Measurements from ENCODE around the gene EXOC3L4.
"Not testable (repeated sequence)": the region's sequence is repeated elsewhere in the genome, so short reads cannot be mapped to it uniquely, and the experiment has no call there.

Gene EXOC3L4

DNA sequence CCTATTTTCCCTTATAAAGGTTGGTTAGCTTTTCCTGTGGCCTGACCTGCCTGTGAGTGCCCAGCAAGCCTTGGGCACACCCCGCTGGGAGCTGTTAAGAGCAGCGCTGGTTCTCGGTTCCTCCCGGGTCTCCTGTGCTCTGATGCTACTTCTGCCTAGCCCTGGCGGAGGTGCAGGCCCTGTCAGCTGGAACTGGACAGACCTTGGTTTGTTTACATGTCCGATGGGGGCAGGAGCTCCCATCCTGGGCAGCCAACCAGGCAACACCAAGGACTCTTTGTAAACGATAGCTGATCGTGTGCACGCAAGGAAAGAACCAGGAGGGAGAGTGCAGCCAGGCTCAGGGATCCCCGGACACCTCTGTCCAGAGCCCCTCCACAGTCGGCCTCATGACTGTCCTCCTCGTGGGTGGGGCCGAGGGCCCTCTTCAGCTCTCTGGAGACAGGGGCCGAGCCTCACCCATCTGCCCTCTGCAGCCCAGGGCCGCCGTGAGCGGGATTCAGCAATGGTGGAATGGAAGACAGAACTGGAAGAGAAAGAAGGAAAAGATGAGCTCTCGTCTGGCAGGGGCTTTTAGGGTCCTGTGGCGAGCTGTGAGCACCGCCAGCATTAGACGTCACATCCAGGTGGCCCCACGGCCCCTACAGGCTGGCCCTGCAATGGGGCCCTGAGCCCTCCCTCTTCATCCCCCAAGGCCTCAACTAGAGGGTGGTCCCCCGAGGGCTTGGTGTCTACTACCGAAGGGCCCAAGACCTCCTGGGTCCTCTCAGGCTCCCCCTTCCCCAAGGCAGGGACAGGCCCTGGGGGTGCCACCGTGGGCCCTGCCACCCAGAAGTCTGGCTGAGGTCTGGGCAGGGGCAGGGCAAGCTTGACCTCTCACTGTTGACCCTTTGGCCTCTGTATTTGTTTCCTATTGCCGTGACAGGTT, 41.1 kb downstream of the EXOC3L4 start:
- no peak for DNase-seq

DNA sequence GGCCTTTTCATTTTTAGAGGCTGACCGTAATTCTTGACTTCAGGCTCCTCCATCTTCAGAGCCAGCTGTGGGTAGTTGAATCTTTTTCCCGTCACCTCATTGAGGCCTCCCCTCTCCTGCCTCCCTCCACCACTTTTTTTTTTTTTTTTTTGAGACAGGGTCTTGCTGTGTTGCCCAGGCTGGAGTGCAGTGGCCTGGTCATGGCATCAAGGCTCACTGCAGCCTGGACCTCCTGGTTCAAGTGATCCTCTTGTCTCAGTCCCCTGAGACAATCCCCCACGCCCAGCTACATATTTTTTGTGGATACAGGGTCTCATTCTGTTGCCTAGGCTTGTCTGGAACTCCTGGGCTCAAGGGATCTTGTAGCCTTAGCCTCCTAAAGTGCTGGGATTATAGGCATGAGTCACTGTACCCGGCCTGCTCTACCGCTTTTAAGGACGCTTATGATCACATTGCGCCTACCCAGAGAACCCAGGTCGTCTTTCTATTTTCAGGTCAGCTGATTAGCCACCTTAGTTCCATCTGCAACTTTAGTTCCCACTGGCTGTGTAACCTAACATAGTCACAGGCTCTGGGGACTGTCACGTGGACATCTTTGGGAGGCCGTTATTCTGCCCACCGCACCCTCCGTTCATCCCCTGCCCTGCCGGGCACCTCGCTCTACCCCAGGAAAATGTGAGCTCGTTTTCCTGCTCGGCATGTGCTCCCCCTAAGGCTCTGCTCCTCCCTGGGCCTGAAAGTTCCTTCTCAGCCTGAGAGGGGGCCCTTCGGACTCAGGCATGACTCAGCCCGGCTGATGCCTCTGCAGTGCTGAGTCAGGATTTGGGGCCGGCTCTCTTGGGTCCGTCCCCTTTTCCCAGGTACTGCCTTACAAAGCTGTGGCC, 42.1 kb downstream of the EXOC3L4 start:
- DNase-seq = no peak

DNA sequence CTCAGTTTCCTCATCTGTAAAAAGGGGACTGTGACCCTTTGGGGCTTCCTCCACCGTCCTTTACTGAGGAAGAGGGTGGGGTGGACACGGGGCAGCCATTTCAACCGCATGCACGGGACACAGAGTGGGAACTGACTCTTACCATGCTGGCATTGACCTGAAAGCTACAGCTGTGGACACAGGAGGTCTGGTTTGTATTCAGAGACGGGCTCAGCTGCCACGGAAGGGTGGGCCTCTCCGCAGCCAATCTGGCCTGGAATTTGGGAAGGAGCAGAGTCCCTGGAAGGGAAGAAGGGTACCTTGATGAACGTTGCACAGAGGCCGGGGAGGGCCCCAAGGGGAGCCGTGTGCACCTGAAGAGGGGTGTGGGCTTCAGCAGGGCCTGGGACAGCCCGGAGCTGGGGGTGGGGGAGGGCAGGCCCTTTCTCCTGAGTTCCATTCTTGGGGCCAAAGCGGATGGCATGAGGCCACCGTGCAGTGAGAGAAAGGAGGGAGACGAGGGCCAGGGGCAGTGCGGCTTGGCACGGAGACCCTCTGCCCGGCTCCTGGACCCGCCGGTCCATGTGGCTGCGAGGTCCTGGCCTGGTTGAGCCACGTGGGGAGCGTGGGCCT, 43.3 kb downstream of the EXOC3L4 start:
- DNase-seq = no peak

DNA sequence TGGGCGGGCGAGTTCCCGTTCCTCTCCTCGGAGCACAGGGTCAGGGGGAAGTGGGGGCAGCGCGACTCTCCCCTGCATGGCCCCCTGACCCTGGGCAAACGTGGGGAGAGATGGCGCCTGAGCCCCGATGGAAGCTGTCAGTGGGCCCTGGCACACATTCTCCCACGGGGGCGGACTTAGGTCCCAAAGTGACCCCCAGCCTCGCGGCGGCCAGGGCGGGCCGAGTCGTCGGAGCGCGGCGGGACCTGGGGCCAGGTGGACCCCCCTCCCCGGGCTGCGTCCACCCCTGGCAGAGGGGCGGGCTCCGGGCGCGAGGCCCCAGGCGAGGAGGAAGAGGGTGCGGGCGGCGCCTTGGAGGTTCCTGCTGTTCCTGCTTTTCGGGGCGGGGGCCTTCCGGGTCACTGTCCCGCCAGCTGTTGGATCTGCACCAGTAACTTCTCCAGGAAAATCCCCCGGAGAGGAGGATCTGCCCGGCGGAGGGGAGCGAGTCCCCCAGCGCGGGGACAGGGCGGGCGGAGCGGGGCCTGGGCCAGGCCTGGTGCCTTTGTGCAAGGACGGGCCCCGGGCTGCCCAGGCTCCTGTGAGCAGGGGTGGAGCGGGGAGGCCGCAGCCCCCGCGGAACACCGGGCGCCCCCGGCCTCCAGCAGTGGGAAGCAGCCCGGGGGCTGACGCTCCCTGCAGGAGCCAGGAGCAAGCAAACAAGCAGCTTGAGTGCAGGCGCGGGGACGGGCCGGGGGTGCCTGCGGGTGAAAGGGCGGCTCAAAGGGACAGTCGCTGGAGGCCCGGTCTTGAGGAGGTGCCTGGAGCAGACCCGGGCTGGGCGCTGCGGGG, 44.0 kb downstream of the EXOC3L4 start:
- DNase-seq = no peak

DNA sequence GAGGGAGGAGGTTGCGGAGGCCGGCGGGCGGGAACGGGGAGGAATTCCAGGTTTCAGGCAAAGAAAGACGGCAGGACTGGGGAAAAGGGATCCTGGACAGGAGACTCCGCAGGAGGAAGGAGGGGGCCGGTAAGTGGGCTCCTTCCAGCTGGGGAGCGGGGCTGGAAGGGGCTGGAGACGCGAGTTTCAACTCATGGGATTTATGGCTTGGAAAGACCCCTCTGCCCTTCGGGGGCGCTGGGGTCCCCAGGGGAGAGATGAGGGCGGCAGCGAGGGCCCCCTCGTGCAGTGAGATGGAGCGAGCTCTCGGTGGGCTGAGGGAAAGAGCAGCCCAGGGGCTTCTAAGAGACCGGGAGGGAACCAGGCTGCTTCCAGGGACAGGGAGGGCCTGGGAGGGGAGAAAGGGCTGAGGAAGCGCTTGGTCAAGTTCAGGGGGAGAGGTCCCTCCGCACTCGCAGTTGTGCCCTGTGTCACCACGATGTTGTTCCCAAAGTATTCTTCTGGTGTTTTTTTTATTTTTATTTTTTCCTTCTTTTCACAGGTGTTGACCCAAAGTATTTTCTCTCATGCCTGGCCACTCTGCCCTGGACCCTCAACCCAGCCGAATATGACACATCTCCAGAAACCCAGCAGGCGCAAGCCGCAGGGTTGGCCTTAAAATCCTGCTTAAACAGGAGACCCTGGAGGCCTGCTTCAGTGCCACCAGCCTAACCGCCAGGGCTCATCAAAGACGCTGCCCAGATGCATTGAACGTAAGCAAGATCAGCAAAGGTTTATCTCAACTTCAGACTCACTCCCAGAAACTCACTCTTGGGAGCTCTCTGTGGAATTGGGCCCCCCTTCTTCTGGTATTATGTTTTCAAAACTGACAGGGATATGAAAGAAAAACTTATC, 44.9 kb downstream of the EXOC3L4 start:
- DNase-seq = no peak

DNA sequence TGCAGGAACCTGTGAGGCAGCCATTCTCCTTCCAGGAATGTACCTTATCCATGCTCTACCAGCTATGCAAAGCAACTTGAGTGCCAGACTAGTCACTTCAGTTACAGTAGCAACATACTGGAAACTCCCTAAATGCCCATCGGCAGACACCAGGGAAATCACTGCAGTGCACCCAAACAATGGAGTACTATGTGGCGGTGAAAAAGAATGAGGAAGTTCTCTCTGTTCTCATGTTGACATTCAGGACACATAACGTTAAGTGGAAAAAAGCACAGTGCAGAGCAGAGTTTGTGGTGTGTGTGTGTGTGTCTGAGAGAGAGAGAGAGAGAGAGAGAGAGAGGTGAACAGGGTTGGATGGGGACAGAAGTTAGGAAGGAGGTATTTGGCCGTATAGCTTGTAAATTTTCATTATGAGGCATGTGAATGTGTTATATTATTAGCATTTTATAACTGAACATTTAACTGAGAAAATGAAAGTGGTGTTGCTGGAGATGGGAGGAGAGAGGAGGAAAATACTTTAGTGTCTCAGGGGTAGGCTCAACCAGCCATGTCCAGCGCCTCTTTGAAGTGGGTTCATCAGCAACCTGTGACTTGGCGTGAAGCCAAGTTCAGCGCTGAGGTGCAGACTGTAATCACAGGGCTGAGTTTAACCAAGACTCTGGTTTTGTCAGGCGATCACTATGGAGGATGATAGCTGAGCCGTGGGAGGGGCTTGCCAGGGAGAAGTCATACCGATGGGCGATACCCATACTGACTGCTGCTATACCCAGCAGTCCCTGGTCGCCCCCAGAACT, 46.0 kb downstream of the EXOC3L4 start:
- DNase-seq = peak; percentile 52

DNA sequence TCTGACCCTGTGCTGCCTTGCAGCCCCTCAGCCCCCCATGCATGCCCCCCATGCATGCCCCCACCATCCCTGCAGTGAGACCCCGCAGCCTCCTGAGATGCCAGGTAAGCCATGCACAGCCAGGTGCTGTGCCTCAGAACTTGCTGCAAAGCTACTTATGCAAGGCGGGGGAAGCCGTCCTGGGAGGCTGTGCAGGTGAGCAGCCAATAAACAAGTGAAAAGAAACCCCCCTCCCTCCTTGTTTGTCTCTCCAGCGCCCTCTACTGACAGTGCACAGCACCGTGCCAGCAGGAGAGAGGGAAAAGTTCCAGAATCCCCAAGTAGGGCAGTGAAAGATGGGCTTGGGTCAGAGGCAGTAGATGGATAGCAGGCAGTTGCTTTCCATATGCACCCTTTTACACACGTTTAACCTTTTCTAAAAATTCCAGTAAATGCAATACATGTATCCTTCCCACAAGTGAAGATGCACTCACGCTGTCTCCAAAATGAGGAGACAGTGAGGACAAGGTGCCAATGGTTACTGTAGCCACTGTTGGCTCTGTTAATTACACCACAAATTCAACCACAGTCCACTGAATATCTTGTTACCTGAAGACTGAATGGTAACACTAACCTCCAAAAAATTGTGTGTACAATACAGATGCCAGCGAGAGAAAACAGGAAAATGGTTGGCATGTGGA, 46.7 kb downstream of the EXOC3L4 start:
- no peak for DNase-seq

DNA sequence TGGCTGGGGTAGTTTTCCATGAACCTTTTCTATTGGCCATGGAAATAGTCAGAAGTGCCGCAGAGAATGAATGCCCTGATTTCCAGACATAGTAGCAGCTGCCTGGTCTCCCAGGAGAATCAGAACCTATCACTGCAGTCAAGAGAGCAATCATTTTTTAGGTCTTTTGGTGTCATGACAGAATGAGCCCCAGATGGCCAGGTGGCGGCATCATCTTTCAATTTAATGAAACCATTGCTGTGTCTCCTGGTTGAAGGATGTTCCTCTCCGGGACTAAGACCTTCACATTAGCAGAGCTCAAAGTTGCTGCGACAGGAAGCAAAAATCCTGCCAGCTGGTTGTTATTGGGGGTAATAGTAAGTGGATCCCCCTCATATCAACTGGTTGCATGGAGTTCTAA, 47.5 kb downstream of the EXOC3L4 start:
- no peak for DNase-seq

DNA sequence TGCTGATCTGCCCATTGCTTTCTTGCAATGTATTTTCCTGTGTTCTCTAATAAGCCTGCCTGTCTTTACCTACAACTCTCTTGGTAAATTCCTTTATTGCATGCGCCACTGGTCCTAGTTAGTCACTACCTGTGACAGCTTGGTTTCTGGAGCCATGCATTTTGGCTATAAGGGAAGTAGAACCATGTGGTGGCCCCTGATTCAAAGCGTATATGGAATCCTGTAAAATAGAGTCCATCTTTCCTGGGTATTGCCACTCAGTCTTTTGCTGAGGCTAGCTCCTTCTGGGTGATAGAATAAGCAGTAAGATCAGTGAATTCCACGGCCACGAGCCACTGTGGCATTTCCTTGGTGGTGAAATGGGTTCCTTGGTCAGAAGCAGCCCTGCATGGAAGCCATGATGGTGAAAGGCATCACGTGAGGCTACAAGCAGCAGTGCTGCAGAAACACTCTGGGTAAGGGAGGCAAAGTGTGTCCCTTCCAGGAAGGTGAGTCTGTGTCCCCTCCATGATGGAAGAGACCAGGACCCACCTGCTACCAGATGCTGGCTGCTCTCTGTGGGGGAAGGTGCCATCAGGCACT, 48.3 kb downstream of the EXOC3L4 start:
- no peak for DNase-seq

DNA sequence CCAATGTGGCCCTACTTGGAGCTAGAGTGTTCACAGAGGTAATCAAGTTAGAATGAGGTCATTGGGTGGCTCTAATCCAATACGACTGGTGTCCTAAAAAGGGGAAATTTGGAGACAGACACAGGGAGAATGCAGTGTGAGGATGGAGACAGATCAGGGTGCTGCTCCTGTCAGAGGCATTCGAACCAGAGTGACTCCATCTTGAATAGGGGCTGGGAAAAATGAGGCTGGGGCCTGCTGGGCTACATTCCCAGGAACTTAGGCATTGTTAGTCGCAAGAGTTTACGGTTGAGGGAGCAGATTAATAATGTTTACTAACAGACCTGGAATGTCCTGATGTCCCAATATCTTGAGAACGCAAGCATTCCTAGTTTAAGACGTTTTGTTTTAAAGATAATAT, 49.0 kb downstream of the EXOC3L4 start:
- DNase-seq = no peak

DNA sequence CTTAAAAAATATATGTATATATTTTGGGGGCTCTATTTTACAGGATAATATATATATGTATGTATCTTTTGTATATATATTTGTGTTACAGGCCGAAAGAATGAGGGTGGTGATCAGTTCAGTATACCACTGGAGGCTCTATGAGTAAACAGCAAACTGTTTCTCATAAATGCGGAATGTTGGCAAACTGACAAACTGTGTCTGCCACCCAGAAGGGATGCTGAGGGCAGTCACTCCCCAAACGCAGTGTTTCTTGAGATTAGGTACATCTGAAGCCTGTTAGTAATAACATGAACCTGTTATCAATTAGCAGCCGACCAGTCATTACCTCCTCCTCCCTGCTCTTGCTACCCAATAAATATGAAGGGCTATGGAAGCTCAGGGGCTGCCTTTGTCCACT, 49.6 kb downstream of the EXOC3L4 start:
- no peak for DNase-seq

DNA sequence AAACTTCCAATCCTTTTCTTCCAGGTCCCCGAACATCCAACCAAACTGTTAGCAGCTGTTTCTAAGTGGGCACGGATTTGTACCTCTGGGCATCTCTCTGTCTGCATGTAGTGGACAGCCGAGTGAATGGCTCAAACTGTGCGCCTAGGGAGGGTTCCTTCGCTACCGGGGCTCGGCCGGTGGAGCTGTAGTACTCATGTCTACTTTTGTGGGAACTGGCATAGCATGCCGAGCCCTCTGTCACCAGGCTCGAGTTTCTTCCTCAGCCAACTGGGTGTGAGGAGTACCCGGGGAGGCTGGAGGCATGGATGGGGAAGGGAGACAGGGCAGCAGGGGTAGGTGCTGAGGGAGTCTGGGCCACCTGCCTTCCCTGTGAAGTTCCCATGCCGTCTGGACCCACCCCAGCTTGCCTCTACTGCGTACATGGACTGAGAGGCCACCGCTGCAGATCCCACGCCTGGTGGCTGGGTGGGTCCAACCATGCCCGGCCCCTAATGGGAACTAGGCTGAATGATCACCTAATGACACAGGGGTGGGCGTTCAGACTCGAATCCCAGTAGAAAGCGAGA, 51.7 kb downstream of the EXOC3L4 start:
- DNase-seq = no peak

DNA sequence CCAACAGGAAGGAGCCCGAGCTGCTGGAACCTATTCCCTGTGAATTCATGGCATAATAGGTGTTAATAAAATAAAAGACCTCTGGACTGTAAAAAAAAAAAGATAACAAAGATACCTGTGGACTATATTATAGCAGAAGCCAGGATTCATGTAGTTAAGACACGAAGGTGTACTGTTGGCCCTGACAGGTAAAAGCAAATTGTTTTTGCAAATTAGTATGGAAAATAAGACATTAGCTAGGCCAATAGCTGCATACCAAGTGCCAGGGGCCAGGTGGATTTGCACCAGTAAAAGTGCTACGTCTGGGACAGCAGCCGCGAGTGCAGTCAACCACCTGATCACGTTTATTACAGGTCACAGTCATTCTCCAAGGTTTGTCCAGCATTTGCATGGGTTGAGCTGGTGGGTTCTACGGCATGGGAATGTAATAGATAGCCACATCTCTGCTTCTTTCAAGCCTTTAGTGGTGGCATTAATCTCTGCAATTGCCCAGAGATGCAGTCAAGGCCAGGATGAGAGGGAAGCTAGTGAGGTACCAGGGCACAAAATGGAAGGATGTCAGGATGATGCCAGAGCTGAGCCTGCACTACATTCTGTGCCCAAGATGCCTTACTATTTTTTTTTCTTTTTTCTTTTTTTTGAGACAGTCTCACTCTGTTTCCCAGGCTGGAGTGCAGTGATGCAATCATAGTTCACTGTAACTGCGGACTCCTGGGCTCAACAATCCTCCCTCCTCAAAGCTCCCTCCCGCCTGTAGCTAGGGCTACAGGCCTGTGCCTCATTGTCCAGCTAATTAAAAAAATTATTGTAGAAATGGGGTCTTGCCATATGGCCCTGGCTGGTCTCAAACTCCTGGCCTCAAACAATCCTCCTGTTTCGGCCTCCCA, 55.1 kb downstream of the EXOC3L4 start:
- no peak for DNase-seq

DNA sequence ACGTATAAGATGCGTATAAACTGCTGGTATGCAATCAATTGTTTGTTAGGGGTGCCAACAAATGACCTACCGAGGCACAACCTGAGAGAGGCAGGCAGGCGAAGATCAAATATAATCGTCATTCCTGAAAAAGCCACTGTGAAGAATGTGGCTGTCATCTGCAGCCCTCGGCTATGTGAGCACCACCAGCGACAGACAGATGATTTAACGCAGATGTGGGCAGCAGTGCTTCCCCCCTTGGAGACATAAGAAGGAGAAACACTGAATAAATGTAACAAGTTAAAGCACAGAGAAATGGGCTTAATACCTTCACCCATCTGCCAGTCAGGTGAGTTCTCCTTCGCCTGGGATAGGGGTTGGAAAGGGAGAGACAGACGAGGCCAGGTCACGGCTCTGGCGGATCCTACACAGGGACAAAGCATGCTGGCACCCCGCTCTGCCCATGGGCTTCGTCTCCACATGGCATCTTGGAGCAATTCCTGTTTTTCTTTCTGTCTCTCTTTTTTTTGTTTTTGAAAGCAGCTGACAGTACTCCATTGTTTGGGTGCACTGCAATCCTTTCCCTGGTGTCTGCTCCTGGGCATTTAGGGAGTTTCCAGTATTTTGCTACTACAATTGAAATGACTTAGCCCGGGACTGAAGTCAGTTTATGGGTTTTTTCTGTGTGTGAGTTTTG, 56.9 kb downstream of the EXOC3L4 start:
- no peak for DNase-seq

DNA sequence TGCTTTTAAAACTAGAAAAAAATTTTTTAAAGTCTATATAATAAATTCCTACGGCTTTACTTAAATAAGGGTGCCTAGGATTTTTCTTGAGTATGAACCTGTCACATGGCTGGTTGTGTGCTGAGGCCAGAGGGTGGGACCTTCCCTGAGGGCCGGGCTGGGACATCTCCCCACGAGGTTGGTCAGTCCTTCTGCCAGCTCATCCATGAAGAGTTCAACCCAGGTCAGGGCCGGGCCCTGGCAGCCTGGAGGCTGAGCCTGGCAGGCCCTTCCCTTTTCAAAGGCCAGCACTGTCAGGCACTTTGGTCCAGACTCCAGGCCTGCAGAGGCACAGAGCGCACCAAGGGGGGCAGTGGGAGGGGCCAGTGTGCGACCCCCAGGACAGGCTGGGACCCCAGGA, 60.5 kb downstream of the EXOC3L4 start:
- DNase-seq = no peak

DNA sequence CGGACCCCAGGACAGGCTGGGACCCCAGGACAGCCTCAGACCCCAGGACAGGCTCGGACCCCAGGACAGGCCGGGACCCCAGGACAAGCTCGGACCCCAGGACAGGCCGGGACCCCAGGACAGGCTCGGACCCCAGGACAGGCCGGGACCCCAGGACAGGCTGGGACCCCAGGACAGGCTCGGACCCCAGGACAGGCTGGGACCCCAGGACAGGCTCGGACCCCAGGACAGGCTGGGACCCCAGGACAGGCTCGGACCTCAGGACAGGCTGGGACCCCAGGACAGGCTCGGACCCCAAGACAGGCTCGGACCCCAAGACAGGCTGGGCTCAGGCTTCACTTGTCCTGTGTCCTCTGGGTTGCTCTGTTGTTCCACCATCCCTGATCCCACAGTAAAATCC, 60.9 kb downstream of the EXOC3L4 start:
- not testable (repeated sequence) for DNase-seq

DNA sequence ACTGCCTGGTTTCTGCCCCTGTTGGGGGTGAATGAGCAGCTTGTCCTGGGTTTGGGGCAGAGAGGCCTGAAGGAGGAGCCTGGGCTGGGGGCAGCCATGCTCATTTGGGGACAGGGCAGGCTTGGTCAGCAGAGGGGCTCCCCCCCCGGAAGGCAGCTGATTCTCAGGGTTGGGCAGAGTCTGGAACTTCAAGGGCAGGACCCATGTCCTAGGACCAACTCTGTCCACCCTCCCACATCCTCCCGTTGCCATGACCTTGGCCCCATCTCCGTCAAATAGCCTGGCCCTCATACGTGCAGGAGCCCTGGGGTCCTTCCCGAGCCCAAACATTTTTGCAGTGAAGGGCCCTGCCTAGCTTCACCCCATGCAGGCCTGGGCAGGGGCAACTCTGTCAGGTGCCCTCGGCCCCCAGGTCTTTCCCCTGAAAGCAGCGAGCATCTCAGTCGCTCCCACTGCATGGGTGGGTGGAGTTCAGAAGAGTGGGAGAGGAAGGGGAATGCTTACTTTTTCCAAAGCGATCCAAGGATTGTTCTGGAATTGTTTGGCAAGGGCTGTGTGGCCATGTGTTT, 61.4 kb downstream of the EXOC3L4 start:
- DNase-seq = no peak

Measured in NCI-H1417 treated with DMSO at 0.1 percent for 48 hours (cell line).